Astrocyte (in vitro differentiated cells and primary cell): Measurements from ENCODE around the gene AKR1B15.

Experiments used
- EZH2 ChIP-seq: IDR thresholded peaks from 2 replicates; pipeline ENCODE4 v1.6.1; 2012; ENCODE audit warnings: mild to moderate bottlenecking, low read length, inconsistent platforms; ENCODE audit not compliant: insufficient read depth
- TF ChIP-seq, protein P1 (sequence below): IDR thresholded peaks from 2 replicates; pipeline ENCODE4 v1.5.1; 2011; ENCODE audit warnings: low read depth, mild to moderate bottlenecking, inconsistent platforms, low read length, moderate library complexity; ENCODE audit not compliant: insufficient read depth

- TF ChIP-seq, protein P1, sequence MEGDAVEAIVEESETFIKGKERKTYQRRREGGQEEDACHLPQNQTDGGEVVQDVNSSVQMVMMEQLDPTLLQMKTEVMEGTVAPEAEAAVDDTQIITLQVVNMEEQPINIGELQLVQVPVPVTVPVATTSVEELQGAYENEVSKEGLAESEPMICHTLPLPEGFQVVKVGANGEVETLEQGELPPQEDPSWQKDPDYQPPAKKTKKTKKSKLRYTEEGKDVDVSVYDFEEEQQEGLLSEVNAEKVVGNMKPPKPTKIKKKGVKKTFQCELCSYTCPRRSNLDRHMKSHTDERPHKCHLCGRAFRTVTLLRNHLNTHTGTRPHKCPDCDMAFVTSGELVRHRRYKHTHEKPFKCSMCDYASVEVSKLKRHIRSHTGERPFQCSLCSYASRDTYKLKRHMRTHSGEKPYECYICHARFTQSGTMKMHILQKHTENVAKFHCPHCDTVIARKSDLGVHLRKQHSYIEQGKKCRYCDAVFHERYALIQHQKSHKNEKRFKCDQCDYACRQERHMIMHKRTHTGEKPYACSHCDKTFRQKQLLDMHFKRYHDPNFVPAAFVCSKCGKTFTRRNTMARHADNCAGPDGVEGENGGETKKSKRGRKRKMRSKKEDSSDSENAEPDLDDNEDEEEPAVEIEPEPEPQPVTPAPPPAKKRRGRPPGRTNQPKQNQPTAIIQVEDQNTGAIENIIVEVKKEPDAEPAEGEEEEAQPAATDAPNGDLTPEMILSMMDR, result no peak
- TF ChIP-seq EZH2, result no peak
Observed at GRCh38 chr7:134585897-134586296, 37.0 kb downstream of the AKR1B15 start.
